Myocyte (in vitro differentiated cells): ENCODE data around the gene SHLD1. TPM values are rescaled to one million over a fixed set of nuclear protein-coding genes. Genes with fewer than 3 reads are reported as not detected.
"Not testable (repeated sequence)": the region's sequence is repeated elsewhere in the genome, so short reads cannot be mapped to it uniquely, and the experiment has no call there.

ENCODE experiments used
- DNase-seq: peaks from one replicate; pipeline ENCODE4 v3.0.0-alpha.2; 2012; ENCODE audit warnings: low read depth
- polyA plus RNA-seq: library from polyadenylated mRNA; unstranded; fragments of >200 nt; gene quantifications from one replicate; pipeline ENCODE4 v1.2.1, GENCODE V29; 2012; ENCODE audit warnings: missing spikeins
- total RNA-seq: library from RNA; depleted of rRNA; stranded (reverse); fragments of >200 nt; gene quantifications from 2 replicates; pipeline ENCODE4 v1.2.3, GENCODE V29; 2014

Gene SHLD1
- total RNA-seq, result 4.5 and 6.6 TPM in 2 replicates
- polyA plus RNA-seq, result 5.4 TPM

- peak; percentile 95 for DNase-seq
Observed at GRCh38 chr20:5749952-5750779, at the start of gene SHLD1. Gene SHLD1, plus strand, starts transcription at chr20:5750401. Its CDS starts 22,465 bp downstream, at chr20:5772866.

DNA sequence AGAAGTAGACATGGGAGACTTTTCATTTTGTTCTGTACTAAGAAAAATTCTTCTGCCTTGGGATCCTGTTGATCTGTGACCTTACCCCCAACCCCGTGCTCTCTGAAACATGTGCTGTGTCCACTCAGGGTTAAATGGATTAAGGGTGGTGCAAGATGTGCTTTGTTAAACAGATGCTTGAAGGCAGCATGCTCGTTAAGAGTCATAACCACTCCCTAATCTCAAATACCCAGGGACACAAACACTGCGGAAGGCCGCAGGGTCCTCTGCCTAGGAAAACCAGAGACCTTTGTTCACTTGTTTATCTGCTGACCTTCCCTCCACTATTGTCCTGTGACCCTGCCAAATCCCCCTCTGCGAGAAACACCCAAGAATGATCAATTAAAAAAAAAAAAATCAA, 47.9 kb upstream of the SHLD1 start:
- DNase-seq, result not testable (repeated sequence)

DNA sequence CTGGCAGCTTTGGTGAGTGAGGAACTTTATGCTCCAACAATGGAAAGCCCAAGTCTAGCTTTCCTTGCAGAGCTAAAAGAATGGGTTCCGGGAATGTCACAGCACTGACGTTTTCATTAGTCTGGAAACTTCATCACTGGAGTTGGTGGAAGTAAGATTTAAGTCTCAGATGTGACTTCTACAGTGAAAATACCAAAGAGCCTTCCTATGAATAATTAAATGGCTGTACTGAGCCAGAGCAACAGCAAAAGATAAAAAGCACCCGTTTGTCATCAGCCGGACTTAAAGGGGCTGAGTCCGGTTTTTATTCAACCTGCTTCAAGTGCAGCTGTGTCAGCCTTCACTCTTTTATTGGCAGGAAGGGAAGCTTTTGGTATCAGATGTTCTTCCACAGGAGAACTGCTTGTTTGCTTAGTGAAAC, 46.5 kb upstream of the SHLD1 start:
- peak; percentile 13 for DNase-seq

DNA sequence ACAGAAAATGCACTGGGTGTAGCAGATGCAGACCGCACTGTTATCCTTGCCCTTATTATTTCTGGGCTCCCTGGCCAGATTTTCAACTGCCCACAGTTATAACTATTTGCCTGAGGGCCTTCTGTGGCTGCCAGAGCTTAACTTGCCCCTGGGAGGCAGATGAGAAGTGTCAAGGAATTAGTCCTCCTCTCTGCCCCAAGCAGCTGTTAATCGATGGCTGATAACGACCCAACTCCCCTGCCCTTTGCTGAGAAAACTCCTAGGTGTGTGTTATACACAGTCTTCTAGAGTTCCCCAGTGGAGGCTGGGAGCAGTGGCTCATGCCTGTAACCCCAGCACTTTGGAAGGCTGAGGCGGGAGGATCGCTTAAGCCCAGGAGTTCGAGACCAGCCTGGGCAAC, 44.4 kb upstream of the SHLD1 start:
- DNase-seq, result no peak

GRCh38 chr20:5706797-5707196, 43.4 kb upstream of the SHLD1 start:
- no peak for DNase-seq

DNA sequence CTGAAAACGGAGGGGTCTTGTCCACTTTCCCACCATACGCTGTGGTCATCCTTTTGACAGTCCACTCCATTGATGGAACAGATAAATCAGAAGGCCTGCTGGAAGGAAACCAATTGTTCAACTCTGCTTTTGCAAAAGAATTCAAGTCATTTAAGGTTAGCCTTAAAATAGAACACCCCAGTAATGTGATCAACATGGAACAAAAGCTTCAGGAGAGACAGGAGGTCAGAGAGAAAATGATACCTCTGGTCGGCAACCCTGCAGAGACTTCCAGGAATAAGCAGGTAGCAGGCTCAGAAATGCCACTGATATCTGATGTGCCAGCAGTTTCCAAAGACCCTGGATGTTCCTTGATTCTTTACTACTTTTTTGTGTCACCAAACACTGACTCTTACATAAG, 39.6 kb upstream of the SHLD1 start:
- no peak for DNase-seq

GRCh38 chr20:5714261-5715041, 35.8 kb upstream of the SHLD1 start:
- no peak for DNase-seq

DNA sequence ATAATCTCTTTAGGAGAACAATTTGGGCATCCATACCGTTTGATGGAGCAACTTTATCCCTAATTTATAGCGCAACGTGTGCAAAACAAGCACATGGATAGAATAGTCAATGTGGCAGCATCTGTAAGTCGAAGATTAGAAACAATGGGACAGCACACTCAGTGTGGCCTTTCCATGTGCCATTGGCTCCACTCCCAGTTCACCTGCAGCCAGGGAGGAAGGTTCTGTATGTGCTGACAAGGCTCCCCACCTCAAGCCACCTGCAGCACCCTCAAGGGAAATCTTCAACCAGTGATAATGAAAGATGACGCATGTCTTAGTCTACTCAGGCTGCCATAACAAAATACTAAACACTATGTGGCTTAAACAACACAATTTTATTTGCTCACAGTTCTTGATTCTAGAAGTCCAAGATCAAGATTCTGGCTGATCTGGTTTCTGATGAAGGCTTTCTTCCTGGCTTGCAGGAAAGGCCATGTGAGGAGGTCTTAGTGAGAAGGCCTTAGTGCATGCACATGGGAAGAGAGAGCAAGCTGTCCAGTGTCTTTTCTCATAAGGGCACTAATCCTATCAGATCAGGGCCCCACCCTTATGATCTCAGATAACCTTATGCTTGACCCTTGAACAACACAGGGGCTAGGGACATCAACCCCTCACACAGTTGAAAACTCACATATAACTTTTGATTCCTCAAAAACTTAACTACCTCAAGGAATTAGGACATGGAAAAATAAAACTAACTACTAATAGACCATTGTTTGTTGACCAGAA, 34.9 kb upstream of the SHLD1 start:
- DNase-seq, result no peak

- no peak for DNase-seq
Observed at GRCh38 chr20:5716953-5717352, 33.2 kb upstream of the SHLD1 start.

DNA sequence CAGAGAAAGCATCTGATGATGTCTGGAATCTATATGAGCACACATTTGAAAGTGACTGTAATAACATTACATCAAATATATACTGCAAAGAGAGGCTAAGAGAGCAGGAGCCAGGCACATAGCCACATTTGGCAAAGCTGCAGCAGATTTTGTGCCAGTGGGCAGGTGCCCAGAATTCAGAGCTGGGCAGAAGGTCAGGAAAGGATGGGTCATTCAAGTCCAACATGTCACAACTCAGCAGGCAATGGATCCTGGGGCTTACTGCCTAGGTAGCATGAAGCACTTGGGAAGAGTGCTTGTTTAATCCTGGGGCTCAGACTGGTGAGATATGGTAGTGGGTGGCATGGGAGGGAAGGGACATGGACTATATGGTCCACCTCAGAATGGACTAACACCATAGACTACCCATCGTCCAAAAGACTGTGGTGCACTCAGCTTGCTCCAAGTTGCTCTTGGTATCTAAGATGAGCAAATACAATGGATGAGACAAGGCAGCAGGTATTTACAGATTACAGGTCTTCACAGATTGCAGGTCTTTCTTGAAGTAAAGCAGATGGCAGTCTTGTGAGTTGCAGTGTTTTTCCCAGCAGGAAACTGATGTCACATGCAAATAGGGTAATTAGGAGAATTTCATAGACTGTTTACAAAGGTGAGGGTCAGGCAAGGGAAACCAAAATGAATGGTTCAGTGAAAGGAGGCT, 31.2 kb upstream of the SHLD1 start:
- DNase-seq, result no peak

DNA sequence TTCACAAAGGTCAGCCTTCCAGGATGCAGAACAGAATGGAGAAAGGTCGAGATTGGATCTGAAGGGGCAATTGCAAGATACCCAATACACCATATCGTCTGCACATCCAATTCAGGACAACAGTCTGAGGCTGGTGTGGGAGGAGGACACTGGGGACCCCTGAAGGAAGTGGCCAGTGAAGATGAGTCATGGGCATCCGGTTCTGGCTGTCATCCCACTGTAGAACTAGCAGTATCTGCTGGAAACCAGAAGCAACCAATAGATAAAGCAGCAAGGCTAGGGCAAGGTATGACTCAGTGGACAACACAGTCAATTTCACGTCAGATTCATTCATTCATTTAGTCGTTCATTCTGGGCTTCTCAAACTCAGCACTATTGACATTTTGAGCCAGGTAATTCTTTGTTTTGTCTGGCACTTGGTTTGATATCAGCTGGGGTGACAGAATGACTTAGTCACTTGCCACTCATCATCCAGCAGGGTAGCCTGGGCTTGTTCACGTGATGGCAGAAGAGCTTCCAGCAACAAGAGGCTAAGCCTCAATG, 30.3 kb upstream of the SHLD1 start:
- DNase-seq, result no peak

- DNase-seq, result no peak
Observed at GRCh38 chr20:5720696-5721095, 29.5 kb upstream of the SHLD1 start.

DNA sequence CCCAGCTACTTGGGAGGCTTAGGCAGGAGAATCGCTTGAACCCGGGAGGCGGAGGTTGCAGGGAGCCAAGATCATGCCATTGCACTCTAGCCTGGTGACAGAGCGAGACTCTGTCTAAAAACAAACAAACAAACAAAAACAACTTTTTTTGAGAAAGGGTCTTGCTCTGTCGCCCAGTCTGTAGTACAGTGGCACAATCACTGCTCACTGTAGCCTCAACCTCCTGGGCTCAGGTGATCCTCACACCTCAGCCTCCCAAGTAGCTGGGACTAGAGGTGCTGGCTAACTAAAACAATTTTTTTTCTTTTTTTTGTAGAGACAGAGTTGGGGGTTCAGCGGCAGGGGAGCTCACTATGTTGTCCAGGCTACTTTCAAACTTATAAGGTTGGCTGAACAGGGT, 28.8 kb upstream of the SHLD1 start:
- DNase-seq, result not testable (repeated sequence)

- no peak for DNase-seq
Observed at GRCh38 chr20:5722927-5723326, 27.3 kb upstream of the SHLD1 start.

DNA sequence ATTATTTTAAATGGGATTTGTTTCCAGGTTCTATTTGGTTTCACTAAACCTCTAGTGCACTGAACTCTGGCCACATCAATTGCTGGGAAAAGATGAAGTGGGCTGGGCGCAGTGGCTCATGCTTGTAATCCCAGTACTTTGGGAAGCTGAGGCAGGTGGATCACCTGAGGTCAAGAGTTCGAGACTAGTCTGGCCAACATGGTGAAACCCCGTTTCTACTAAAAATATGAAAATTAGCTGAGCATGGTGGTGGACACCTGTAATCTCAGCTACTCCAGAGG, 25.1 kb upstream of the SHLD1 start:
- not testable (repeated sequence) for DNase-seq

DNA sequence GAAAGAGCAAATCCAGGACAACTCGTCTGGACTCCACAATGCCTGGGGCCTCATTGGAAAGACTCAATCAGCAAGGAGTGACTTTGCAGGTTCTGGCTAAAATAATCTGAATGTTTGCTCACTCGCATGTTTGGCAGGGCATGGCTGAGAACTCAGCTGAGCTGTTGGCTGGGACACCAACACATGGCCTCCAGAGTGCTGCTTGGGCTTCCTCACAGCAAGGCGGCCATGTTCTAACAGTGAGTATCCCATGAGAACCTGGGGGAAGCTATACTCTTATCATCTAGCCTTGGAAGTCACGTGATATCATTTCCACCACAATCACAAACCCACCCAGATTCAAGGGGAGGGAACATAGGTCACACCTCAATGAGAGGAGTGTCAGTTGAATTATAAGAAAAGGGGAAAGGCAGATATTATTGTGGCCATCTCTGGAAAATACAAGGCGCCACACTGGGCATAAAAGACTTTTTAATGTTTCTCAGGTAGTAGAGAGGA, 23.1 kb upstream of the SHLD1 start:
- DNase-seq, result no peak

- DNase-seq, result no peak
Observed at GRCh38 chr20:5729348-5729747, 20.9 kb upstream of the SHLD1 start.

GRCh38 chr20:5730131-5730530, 20.1 kb upstream of the SHLD1 start:
- no peak for DNase-seq

DNA sequence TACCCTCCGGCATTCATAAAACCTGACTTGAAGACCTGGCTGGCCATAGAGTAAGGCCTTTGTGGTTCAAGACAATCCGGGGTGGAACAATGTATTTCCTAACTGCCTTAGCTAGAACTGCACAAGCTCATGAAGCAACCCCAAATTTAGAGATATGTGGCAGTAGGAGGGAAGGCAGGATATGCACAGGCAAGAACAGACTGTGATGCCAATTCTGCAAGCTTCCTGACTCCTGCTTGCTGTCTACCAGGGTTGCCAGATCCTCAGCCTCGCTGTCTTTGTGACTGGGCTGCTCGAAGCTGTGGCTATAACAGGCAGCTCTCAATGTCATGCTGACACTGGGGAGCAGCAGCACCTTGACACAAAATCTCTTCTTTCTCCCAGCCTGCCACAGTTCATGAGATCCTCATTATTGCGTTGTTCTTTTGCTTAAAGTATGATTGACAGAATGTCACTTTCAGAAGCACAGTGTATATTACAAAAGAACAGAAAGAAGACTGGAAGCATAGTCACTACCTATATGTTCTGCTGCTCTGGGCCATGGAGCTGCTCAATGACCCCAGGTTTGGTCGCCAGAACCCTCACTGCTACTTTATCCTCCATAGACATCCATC, 18.3 kb upstream of the SHLD1 start:
- DNase-seq, result no peak

- DNase-seq, result no peak
Observed at GRCh38 chr20:5734602-5735001, 15.6 kb upstream of the SHLD1 start.
